Hematopoietic multipotent progenitor cell treated with erythropoietin and hydrocortisone succinate and interleukin-3 and kit ligand, for 6 days (in vitro differentiated cells): ENCODE results near the gene DCLK1.
"Not testable (repeated sequence)": the region's sequence is repeated elsewhere in the genome, so short reads cannot be mapped to it uniquely, and the experiment has no call there.

Experiments used
- DNase-seq: peaks from one replicate; pipeline ENCODE4 v3.0.0-alpha.2; 2015

DCLK1 gene

DNA sequence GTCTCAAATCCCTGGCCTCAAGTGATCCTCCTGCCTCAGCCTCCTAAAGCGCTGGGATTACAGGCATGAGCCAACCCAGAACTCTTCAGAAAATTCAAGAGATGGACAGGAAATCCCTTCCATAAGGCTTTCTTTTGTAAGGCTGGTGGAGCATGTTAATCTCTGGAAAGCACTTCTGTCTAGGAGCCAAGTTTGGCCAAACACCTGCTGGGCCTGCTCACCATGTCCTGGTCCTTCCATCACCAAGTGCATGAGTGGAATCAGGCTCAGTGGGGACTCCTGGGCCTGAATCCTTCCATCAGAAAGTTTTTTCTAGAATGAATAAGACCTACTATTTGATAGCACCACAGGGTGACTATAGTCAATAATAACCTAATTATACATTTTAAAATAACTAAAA lies 148.0 kb downstream of the DCLK1 start:
- no peak for DNase-seq

DNA sequence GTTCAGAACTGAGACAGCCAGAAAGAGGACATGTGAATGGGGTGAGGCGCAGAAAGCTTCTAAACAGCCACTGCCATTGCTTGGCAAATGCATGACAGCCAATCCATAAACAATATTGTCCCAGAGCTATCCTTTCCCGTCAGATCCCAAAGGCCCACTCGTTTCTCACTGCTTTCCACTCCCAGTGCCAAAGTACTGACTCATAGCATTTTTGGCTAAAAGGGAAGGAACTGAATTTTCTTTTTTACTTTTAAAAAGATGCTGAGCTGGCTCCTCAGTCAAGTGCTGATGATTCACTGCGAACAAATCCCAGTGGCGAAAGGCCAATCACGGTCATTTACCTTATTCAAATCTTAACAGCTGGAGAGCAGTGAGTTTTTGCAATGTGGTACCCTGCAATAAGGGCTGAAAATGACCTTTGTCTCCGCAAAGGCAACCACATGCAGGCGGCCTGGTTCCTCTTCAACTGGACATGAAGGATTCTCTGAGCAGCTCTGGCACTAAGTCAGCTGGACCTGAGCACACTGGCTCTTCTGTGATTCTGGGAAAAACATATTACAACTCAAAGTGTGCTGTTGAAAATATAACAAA lies 151.7 kb downstream of the DCLK1 start:
- no peak for DNase-seq

DNA sequence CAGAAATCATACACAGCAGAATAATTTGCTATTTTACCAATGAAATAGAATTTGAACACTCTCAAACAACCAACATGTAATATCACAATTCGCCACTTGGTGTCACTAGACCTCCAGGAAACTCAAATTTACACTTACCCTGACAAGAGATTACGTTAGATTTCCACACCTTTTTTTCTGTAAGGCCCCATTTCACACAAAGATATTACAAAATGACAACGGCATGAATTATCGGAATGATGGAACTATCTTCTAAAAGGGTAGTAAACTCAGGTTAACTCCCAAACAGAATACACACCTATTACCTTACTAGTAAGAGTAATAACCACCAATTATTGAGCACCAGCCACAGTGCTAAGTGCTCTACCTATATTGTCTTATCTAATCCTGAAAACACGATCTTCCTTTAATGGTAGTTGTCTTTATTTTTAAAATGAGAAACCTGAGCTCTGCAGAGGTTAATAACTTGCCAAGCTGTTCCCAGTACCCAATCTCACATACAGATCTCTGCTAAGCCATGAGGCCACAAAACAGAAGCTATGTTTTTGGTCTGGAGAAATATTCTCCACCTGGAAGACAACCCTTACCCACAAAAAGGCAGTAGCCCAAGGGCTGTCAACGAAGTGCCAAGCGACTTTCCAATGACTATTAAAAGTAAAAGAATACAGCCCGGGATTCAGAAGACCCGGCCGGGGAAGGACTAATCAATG lies 152.4 kb downstream of the DCLK1 start:
- DNase-seq: peak; percentile 73

DNA sequence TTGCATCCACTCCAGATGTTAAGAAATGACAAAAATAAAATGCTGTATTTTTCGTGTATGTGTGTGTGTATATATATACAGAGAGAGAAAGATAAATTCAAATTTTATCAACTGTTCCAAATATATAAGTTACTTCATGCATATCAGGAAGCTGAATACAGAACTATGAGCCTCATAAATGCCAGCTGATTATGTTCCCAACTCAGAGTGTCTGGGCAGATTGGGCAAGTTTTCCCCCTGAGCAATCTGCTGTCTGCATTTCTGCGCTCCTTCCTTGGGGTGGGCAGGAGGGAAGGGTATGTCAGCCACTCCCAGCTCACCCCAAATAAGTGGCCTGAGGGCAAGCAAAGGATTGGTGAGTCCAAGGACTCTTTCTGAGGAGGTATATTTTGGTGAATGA lies 154.1 kb downstream of the DCLK1 start:
- DNase-seq: no peak

DNA sequence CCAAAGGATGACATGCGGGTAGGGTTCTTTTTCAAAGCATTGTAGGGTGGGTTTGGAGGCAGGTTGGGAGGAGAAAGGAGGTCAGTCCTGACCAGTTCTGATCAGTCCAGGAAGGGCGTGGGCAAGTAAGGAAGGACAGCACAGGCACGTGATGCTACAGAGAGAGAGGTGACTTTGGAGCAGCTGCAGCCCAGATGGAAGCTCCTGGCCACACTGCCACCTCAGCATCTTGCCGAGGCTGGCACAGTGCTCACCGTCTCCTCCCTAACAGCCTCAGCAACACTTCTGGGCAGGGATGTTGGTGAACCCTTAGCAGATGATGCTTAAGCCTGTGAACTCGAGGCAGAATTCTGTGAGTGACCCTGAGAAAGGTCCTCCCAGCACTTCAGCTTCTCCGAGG lies 155.1 kb downstream of the DCLK1 start:
- DNase-seq: no peak

DNA sequence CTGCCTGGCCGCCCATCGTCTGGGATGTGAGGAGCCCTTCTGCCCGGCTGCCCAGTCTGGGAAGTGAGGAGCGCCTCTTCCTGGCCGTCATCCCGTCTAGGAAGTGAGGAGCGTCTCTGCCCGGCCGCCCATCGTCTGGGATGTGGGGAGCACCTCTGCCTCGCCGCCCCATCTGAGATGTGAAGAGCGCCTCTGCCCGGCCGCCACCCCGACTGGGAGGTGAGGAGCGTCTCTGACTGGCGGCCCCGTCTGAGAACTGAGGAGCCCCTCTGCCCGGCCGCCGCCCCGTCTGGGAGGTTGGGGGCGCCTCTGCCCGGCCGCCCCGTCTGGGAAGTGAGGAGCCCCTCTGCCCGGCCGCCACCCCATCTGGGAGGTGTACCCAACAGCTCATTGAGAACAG lies 164.2 kb downstream of the DCLK1 start:
- DNase-seq: not testable (repeated sequence)

DNA sequence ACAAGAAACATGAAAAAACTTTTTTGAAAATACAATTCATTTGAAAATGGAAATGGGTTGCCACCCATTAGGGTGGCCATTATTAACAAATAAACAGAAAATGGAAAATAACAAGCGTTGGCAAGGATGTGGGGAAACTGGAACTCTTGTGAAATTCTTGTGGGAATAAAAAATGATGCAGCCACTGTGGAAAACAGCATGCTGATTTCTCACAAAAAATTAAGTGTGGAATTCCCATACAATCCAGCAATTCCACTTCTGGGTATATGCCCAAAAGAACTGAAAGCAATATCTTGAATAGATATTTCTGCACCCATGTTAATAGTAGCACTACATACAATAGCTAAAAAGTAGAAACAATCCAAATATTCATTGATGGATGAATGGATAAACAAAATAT lies 165.2 kb downstream of the DCLK1 start:
- no peak for DNase-seq

DNA sequence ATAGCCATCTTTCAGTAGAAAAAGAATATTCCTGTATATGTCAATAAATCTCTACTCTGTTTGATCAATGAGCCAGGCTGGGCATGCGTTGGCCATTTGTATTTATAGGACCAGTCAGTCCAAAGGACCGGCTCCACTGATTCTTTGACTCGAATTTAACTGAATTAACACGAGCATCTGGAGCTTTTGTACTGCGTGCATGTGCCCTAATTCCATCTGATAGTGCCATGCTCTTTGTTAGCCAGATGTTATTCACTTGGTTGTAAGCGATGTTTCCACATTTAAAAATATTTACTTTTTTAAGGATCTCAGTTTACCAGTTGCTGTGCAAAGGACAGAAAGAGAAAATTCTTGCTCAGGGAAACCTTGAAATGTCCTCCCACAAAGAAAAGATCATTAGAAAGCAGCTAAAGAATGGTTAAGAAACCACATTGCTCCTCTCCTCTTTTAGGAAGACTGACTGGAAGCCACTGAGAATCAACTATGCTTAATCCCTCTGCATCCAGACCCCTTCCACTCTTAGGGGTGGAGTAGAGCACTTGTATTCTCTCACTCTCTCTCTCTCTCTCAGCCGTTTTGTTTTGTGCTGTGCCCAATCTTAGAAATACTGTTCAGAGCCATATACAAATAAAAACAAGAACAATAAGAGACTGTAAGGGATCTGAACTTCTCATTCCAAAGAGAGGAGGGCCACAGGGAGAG lies 165.8 kb downstream of the DCLK1 start:
- DNase-seq: no peak

DNA sequence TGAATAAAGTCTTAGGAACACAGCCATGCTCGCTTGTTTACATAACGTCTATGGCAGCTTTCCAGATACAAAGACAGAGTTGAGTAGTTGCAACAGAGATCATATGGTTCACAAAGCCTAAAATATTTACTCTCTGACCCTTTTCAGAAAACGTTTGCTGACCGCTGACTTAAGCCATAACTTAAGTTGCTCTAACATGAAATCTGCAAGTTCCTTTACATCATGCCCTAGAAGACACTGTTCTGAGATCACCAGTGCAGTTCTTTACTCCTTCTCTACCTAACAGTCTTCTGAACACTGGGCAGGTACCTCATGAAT lies 166.4 kb downstream of the DCLK1 start:
- DNase-seq: no peak

DNA sequence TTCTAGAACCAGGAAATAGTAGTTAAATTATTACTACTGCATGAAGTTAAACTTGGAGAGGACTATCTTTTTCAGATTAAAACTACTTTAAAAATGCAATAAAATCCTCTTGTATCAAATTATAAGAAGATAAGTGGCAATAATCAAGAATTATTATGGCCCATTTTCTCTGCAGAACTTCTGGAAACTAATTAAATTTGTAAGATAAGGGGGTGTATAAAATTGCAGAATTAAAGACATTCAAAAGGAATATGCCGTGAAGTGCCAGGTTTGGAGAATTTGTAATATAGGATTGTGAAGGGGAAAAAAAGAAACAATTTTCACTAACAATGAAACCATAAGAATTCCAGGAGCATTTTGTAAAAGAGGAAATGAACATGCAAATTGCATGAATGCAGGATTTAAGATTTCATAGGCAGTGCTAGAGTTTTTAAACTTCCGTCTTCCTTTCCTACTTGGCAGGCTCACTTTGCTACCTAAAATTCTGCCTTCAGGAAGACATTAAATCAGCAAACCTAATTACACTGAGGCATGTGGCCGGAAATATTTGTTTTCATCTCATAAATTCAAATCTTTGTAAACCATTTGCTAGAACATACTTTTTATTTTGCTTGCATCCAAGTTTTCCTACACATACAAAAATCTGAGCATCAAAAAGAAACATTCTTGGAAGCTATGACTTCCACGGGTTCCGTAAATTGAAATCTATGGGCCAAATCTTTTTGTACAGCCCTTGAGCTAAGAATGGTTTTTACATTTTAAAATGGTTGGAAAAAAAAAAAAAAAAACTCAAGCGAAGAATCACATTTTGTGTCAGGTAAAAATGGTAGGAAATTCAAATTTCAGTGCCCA lies 166.9 kb downstream of the DCLK1 start:
- no peak for DNase-seq

DNA sequence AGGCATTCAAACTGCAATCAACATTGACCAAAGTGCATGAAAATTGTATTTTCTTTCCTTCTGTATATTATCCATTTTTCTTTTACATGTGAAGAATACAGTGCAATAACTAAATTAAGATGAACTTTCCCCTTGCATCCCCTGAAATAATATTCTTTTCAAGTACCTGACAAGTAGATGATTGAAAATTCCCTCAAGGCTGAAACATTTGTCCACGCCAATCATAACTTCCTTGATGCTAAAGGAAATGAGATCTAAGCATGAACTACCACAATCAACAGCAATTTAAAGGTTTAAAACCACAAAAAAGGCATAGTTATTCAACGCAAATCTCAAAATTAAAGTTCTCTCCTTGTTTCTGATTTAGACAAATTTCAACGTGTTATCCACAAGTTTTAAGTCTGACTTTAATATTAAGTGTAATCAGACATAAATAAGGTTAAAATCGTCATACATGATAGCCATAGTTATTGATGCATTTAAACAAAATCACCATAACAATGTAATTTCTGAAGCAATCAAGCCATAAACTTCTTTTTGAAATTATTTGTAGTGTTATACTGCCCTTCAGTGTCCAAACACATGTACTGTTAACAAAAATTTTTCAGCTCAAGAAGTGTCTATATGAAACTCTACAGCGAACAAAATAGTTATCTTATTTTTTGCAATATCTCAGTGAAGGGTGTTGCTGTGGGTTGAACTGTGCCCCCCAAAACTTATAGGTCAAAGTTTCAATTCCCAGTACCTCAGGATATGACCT lies 169.5 kb downstream of the DCLK1 start:
- DNase-seq: no peak

DNA sequence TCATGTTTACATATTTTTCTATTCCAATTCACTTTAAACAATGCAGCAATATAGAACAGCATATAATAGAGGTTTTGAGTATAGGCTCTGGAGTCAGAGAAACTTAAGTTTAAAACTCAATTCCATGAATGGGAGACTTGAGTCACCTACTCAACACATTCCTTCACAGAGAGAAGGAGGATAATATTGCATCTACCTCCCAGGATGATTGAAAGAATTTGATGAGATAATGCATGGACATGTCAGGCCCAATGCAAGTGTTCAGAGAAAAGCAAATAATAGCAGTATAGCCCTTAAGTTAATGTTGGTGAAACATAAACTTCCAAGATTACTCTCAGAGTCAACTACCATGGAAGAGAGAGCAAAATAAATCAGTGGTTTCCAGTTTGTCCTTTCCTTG lies 170.2 kb downstream of the DCLK1 start:
- DNase-seq: no peak

DNA sequence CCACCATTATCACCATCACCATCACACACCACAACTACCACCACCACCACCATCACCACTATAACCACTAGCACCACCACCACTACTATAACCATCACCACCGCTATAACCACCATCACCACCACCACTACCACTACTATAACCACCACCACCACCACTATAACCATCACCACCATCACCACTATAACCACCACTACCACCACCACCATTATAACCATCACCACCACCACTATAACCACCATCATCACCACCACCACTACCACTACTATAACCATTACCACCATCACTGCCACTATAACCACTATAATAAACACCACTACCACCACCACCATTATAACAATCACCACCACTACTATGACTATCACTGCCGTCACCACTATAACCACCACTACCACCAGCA lies 173.2 kb downstream of the DCLK1 start:
- no peak for DNase-seq

DNA sequence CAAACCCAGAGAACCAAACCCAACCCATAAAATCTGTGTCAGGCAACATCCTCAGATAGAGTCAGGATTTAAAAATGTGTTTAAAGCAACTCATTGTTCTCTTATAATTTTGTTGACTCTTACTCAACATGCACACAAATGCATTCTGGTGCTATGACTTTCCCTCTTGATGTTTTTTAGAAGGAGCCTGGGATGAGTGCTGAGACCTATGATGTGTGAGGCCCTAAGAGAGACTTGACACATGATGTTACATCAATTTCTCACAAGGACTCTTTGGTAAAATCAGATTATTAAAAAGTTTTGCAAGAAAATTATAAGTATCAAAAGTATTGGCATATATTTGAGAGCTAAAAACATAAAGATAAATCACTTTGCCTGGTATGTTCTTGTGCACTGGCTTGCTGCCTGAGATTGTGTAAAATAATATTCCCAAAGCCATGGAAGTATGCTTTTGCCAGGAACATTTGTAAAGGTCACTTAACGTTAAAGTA lies 173.9 kb downstream of the DCLK1 start:
- no peak for DNase-seq

DNA sequence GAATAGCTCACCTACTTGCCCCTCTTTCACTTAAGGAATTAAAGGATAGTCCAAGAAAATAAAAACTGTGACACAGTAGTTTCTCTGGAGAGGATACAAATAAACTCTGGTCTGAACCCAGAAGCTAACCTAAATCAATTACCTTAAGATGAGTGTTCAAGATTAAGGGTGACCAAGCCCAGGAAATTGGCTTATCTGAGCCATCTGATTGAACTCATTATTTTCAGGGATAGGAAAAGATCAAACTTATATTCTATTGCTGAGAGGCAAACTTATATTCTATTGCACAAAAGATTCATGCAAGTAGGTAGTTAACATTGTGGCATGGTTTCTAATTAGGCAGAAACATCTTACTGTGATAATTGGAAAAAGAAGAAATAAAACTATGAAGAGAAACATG lies 175.1 kb downstream of the DCLK1 start:
- no peak for DNase-seq

DNA sequence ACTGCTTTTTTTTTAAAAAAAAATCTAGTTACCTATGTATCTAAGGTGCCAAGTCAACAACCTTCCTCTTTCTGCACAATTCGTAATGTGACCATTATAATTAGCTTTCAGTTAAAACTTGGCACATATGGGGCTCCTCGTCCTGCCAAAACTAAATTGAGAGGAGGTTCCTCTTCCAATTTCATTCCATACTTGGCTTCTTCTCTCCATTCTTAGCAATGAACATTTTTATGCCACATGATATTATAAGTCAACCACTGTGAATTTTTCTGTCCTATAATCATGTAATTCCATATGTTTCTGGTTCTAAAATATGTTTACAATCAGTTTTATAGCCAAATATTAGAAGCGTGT lies 177.0 kb downstream of the DCLK1 start:
- no peak for DNase-seq

DNA sequence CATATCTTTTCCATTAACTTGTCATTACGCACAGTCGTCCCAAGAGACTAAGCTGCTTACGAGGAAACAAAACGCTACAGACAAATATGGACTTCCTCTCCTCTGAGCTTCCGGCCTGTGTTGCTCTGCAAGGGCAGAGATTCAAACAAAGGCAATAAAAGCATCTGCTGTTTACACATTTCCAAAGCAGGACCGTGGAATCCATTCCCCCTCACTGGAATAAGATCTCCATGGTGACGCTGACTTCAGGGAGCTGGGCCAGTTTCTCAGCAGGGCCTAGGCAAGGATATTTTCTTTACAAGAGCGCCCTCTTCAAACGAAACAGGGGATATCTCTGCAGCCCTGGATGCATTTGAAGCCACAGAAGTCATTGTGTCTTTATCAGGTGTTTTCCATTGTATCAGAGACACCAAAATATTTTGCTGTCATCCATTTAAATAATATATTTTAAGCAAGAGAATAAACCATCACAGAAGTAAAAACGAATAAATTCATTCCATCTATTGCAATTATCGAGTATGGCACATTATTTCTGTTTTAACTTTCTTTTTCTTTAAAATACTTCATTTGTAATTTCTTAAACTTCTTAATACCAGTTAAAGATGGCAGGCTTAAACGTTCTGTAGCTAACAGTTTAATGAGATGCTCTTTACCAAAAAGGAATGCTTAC lies 177.5 kb downstream of the DCLK1 start:
- peak; percentile 11 for DNase-seq

DNA sequence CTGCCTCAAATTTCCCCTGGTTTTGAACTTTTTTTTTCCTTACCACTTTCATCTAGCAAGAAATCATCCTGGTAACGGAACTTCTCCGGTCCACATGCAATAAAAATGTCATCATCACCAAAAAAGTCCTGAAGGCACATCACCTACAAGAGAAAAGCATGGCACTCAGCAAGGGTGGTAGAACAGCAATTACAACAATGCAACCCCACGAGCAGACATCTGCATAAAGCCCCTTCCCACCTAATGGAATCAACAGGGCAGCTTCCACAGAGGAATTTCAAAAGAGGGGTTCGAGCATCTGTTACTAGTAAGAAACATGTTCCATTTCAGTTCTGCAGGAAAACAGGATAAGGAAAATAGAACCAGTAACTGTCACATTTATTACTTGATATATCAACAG lies 183.9 kb downstream of the DCLK1 start:
- DNase-seq: no peak

DNA sequence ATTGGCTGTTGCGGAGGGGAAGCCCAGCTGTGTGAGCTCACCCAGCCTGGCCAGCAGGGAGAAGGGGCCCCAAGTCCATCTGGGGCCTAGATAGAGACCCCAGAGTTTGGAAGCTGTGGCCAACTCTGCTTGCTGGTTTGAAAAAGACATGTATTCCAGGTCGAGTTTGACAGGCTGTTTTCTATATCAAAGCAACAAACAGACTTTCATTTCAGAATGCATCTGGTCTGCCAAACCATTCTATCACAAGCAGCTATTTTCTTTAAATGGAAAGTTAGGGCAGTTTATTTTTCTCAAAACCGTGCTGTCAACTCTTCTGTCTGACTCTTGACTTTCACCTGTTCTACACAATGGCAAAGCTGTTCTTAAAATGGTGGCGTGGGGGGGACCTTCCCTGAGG lies 185.8 kb downstream of the DCLK1 start:
- no peak for DNase-seq

DNA sequence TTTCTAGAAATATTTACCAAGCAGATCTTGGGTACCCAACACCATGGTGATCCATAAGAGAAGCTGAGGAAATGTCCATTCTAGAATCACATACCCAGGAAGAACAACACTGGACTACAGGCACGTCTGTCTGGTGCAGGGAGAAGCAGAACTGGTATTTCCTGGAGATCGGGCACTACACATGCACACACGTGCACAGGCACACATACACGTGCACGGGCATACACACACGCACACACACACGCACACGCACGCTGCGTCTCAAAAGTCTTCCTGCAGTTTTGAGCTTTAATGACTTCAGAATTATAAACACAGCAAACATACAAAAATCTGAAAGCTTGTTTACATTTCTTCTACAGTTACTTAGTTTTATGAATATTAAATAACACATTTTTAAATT lies 189.8 kb downstream of the DCLK1 start:
- DNase-seq: no peak

DNA sequence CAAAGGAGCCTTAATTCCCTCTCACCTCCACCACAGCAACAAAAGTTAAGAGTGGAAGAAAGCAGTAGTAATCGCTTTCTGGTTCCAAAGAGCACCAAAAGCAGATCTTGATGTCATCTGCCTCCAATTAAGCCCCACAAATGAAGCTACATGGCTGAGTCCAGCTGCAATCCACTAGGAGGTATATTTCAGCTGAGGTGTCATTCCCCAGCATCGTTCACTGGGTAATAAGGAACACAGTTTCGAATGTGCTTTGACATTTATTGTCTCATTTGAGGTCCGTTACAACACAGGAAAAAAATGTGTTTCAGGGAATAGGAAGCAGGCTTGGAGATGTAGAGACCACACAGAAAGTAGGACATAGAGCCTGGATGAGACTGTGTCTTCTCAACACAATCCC lies 190.4 kb downstream of the DCLK1 start:
- DNase-seq: no peak

DNA sequence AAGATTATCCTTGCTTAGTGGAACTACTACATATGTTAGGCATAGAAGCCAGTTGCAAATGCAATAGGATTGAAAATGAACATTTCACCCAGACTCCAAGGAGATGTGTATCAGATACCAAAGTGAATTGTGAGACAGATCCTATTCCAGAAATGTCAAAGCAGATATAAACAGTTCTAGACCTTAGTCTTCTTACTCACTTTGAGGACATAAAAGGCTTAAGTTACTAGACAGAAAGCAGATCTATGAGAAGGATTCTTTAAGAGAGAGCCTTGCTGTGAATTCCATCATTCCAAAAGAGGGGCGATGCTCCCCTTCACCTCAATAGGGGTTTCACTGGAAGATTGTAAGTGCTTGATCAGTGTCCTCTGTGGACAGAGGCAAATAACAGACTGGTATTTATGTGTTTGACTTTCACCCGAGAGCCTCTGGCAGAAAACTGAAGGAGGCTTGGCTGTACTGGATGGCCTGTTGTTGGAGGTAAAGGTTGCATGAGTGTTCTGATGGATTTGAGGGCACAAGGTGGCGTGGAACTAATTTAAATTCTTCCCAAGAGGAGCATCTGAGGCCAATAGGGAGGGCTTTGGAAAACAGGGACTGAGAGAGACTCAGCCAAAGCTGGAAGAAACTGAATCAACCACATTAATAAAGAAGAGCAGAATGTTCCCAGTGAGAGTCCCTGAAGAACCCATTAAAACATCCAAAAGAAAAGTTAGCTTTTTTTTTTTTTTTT lies 194.8 kb downstream of the DCLK1 start:
- DNase-seq: no peak
